EL (cell line): ENCODE results near the gene SLC4A9.

Experiments
- DNase-seq: peaks from one replicate; pipeline ENCODE4 v3.0.0-alpha.2; 2016

The SLC4A9 gene

DNA sequence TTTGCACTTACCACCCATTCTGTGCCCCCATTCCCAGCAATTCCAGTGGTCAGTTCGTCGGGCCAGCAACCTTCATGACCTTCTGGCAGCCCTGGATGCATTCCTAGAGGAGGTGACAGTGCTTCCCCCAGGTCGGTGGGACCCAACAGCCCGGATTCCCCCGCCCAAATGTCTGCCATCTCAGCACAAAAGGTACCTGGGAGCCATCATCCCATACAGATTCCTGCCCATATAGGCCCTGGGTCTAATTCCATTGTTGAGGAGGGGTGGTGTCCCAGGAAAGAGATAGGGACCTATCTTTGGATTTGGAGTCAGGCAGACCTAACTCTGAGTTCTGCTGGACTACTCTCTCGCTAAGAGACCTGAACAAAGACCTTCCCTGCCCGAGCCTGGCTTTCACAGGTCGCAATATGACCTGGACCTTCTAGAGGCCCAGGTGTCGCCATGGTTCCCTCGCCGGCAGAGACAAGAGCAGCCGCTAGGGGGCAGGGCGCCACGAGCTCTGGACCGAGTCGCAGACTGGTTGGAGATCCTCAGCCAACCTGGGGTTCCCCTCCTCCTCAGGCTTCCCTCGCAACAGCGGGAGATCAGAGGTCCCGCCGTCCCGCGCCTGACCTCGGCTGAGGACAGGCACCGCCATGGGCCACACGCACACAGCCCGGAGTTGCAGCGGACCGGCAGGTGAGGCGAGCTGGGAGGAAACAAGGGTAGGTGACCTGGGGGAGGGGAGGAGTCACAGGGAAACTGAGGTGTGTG, 3.1 kb downstream of the SLC4A9 start:
- peak; percentile 70 for DNase-seq

GRCh38 chr5:140363631-140364471, 3.9 kb downstream of the SLC4A9 start:
- DNase-seq: no peak

GRCh38 chr5:140364472-140364765, 4.4 kb downstream of the SLC4A9 start:
- DNase-seq: no peak

- DNase-seq: no peak
Observed at GRCh38 chr5:140365282-140365681, 5.3 kb downstream of the SLC4A9 start.

- DNase-seq: no peak
Observed at GRCh38 chr5:140365941-140366340, 5.9 kb downstream of the SLC4A9 start.

DNA sequence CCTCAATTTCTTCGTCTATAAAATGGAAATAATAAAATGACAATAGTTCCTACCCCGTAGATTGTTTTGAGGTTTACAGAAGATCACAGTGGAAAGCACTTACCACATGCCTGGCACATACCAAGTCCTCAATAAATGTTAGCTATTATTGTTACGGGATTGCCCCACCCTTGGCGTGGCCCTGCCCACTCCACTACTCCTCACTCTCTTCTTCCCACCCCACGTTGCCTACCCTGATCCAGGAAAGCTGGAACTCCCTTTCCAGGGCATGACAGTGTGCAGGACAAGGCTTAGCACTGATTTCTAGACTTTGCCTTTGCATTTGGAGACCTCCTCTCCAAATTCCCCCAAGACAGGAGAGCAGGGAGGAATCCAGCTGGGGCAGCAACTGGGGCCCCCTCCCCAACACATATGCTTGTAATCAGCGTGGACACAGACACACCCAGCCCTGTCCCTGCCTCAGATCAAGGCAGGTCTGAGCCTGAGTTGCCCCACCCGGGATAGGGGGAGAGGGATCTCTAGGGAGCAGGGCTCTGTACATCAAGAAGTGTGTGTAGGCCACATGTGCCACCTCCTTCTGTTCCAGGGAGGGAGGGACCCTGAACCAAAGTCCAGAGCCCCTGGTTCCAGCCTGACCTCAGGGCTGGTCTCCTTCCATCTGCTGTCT, 6.7 kb downstream of the SLC4A9 start:
- no peak for DNase-seq

DNA sequence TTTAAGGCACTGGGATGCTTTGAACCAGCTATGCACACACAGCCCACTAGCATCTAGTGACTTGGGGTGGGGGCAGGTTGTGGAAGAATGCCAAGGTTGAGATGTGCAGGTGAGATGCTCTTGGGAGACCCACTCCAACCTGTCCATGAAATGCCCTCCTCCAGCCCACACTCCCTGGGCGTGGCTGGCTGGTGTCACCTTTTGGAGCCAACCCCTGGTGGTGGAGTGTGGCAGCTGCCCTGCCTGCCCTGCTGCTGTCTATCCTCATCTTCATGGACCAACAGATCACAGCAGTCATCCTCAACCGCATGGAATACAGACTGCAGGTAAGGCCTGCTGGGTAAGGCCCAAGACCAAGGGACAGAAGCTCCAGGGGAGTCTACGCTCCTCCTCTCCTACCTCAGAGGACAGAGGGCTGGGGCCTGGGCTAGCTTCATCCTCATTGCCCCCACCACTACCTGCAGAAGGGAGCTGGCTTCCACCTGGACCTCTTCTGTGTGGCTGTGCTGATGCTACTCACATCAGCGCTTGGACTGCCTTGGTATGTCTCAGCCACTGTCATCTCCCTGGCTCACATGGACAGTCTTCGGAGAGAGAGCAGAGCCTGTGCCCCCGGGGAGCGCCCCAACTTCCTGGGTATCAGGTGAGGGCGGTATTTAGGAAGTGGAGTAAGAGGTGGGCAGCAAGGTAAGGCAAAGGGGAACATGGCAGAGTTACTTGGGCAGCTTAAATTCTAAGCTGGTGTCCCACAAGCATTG, 7.4 kb downstream of the SLC4A9 start:
- DNase-seq: no peak

- DNase-seq: no peak
Observed at GRCh38 chr5:140371356-140372151, 11.6 kb downstream of the SLC4A9 start.

GRCh38 chr5:140372971-140373487, 13.0 kb downstream of the SLC4A9 start:
- DNase-seq: peak; percentile 86

DNA sequence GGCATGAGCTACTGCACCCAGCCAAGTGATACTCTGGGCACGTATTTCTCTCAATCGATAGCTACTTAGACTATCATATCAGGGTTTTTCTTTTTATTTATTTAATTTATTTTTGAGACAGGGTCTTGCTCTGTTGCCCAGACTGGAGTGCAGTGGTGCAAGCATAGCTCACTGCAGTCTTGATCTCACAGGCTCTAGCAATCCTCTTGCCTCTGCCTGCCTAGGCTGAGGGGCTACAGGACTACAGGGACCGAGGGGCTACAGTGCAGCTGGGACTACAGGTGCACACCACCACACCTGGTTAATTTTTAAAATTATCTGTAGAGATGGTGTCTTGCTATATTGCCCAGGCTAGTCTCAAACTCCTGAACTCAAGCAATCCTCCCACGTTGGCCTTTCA, 21.4 kb downstream of the SLC4A9 start:
- DNase-seq: no peak

GRCh38 chr5:140381972-140382371, 22.0 kb downstream of the SLC4A9 start:
- DNase-seq: no peak

- DNase-seq: no peak
Observed at GRCh38 chr5:140382866-140383265, 22.9 kb downstream of the SLC4A9 start.

DNA sequence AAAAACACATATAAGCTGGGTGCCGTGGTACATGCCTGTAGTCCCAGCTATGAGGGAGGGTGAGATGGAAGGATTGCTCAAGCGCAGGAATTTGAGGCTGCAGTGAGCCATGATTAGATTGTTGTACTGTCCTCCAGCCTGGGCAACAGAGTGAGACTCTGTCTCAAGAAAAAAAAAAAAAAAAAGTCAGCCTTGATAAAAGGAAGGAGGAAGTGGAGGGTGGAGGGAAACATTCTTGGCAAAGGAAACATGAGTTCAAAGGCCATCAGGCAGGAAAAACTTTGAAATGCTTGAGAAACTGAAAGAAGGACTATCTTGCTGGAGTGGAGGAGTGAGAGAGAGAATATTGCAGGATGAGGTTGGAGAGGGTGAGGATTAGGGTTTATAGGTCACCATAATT, 23.3 kb downstream of the SLC4A9 start:
- no peak for DNase-seq

- DNase-seq: no peak
Observed at GRCh38 chr5:140388052-140388451, 28.1 kb downstream of the SLC4A9 start.

GRCh38 chr5:140391312-140391711, 31.3 kb downstream of the SLC4A9 start:
- peak; percentile 34 for DNase-seq

DNA sequence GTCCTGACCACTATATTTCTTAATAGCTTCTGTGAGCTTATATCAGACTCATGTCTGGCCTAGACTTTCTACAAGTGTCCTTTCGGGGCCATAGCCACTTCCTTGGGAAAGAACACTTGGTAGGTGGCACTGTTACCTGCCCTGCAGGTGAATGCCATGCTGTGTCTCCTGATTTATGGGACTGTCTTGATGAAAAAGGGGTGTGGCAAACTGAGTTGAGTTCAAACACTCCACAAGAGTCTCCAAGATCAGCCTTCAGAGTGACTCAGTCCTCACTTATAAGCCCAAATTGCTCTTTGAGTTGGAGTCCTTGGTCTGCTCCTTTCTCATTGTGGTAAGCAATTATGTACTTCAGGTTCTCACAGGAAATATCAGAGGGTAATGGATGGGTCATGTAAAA, 31.7 kb downstream of the SLC4A9 start:
- DNase-seq: no peak

DNA sequence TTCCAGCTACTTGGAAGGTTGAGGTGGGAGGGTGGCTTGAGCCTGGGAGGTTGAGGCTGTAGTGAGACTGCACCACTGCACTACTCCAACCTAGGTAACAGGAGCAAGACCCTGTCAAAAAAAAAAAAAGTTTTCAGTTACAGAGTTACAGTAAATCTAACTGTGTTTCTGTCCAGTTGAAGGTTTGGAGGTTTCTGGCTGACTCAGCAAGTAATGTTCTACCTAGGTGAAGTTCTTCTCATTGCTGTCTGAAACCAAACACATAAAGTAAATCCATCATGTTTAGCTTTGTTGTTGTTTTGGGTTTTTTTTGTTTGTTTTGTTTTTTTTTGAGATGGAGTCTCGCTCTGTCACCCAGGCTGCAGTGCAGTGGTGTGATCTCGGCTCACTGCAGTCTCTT, 33.7 kb downstream of the SLC4A9 start:
- no peak for DNase-seq

GRCh38 chr5:140398379-140398811, 38.4 kb downstream of the SLC4A9 start:
- DNase-seq: no peak

- DNase-seq: no peak
Observed at GRCh38 chr5:140399979-140400729, 40.2 kb downstream of the SLC4A9 start.

DNA sequence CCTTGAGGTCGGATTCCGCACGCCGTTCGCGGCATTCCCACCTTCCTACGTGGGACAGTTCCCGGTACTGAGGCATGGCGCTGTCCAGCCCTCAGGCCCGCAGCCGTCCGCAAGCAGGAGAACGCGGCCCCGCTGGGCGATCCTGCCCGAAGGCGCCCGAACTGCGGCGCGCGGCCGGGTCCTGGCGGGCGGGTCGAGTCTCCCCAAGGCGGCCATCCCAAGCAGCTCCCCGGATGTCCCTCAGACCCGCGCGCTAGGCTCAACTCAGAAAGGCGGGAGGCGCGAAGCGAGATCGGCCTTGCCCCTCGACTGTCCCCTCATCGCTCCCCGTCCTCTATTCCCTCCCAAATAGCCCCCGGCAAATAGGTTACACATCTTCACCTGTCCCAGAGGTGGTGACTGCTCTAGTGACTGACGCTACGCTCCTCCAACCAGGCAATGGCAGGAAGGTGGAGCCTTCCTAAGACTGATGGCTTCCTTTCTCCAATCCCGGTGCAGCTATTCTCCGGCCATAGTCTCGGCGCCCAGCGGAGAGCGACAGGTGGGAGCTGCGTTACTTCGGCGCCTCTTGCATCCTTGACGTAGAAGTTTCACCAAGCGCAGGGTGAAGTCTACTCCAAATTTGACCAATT, 40.9 kb downstream of the SLC4A9 start:
- peak; percentile 97 for DNase-seq
